Muscle layer of duodenum (tissue), 2 donors: ENCODE measurements around the gene SLC35E2B.
A peak's percentile ranks its signal among the peaks of the same experiment; 100 is the strongest.
"Not testable (repeated sequence)": the region's sequence is repeated elsewhere in the genome, so short reads cannot be mapped to it uniquely, and the experiment has no call there.

ENCODE experiments used
- H3K27ac ChIP-seq: one replicate; pipeline ENCODE4 v1.7.0; 2013; ENCODE audit warnings: mild to moderate bottlenecking, low read length
- H3K27me3 ChIP-seq: one replicate; pipeline ENCODE4 v1.7.0; 2013; ENCODE audit warnings: low read depth, mild to moderate bottlenecking, control low read depth, low read length
- H3K36me3 ChIP-seq, 2 donors: one replicate each; pipeline ENCODE4 v1.7.0; 2013; ENCODE audit warnings: low read length in 2 of 2, control low read depth in 1 of 2, mild to moderate bottlenecking in 1 of 2; ENCODE audit not compliant: insufficient read depth in 2 of 2, control insufficient read depth in 1 of 2
- H3K4me1 ChIP-seq, 2 donors: one replicate each; pipeline ENCODE4 v1.7.0; 2013; ENCODE audit warnings: low read length in 2 of 2, mild to moderate bottlenecking in 2 of 2, control low read depth in 1 of 2, moderate library complexity in 1 of 2; ENCODE audit not compliant: insufficient read depth in 2 of 2, control insufficient read depth in 1 of 2
- H3K4me3 ChIP-seq, 2 donors: one replicate each; pipeline ENCODE4 v1.7.0; 2013; ENCODE audit warnings: low read length in 2 of 2, low read depth in 1 of 2, mild to moderate bottlenecking in 1 of 2
- H3K9me3 ChIP-seq, 2 donors: one replicate each; pipeline ENCODE4 v1.7.0; 2013; ENCODE audit warnings: low read length in 2 of 2, control low read depth in 1 of 2, mild to moderate bottlenecking in 1 of 2; ENCODE audit not compliant: control insufficient read depth in 1 of 2
- donor health status: healthy.

Gene SLC35E2B

DNA sequence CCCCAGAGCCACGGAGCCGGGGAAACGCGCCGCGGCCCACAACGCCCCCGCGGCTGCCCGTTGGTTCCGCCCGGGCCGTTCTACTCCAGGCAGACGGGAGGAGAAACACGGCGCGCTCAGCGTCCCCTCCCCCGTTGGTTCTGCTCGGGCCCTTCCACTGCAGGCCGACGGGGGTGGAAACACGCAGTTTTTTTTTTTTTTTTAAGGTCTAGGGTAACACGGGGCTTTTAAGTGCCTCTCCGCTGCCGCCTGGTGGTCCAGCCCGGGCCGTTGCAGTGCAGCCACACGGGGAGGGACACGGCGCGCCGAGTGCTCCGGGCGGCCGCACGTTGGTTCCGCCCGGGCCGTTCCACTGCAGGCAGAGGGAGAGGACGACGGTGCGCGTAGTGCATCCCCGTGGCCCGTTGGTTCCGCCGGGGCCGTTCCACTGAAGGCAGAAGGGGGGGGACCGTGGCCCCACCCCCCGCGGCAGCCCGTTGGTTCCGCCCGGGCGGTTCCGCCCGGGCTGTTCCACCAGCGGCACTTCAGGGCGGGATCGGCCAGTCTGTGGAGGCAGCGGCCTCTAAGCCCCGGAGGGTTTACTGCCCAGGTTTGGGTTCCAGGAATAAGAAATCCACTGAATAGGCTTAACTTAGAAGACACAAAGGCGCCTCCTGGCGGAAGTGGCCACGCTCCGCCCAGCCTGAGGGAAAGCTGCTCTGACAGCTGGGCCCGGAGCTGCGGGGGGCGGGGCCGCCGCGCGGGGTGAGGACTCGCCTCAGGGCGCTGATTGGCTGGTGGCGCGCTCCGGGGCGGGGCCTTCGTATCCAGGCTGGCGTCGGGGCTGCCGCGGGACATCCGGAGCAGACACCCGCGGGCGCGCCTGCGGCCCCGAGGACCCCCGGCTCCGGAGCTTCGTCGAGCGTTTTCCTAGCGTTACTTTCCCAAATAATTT, at the start of gene SLC35E2B:
Gene SLC35E2B, minus strand, starts transcription at position 82 of the 934 bp plus-strand sequence. CDS start 16,096 bp downstream, outside the sequence.
- not testable (repeated sequence) for H3K27me3 ChIP-seq, H3K36me3 ChIP-seq, H3K27ac ChIP-seq, H3K9me3 ChIP-seq, H3K4me1 ChIP-seq
- peak within 1 kb of the TSS in 1 of 2 donors; percentile 55 for H3K4me3 ChIP-seq

DNA sequence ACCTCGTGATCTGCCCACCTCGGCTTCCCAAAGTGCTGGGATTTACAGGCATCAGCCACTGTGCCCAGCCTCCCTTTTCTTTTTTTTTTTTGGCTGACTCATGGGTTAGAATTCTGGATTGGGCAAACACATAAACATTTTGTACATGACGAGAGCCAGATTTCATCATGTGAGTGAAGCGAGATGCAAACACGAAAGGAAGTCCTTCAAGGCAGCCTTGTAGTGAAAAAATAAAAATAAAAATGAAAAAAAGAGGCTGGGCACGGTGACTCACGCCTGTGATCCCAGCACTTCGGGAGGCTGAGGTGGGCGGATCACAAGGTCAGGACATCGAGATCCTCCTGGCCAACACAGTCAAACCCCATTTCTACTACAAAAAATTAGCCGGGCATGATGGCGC, 48.4 kb upstream of the SLC35E2B start:
- not testable (repeated sequence) for H3K9me3 ChIP-seq, H3K27ac ChIP-seq, H3K4me3 ChIP-seq, H3K27me3 ChIP-seq, H3K36me3 ChIP-seq, H3K4me1 ChIP-seq

DNA sequence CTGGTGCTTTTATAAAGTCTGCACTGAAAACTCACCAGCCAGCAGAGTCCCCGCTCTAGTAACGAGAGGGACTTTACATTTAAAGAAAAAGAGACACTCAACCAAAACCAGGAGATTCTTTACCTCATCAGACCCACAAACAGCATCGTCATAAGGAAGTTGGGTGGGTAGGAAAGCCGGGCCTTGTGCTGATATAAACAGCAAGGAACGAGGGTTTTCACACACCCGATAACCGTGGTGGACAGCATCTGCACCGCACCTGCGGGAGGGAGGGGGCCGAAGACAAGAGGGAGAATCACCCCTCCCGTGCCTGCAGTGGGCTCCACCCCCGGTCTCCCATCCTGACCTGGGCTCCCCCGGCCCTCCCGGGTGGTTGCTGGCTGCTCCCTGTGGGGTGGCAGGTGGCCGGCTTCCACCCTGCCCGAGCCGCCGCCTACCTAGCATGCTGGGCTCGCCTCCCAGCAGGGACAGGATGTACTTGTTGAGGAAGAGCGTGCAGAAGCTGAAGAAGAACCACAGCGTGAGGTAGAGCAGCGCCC, 46.3 kb upstream of the SLC35E2B start:
- H3K27me3 ChIP-seq, H3K36me3 ChIP-seq, H3K27ac ChIP-seq: not testable (repeated sequence)

DNA sequence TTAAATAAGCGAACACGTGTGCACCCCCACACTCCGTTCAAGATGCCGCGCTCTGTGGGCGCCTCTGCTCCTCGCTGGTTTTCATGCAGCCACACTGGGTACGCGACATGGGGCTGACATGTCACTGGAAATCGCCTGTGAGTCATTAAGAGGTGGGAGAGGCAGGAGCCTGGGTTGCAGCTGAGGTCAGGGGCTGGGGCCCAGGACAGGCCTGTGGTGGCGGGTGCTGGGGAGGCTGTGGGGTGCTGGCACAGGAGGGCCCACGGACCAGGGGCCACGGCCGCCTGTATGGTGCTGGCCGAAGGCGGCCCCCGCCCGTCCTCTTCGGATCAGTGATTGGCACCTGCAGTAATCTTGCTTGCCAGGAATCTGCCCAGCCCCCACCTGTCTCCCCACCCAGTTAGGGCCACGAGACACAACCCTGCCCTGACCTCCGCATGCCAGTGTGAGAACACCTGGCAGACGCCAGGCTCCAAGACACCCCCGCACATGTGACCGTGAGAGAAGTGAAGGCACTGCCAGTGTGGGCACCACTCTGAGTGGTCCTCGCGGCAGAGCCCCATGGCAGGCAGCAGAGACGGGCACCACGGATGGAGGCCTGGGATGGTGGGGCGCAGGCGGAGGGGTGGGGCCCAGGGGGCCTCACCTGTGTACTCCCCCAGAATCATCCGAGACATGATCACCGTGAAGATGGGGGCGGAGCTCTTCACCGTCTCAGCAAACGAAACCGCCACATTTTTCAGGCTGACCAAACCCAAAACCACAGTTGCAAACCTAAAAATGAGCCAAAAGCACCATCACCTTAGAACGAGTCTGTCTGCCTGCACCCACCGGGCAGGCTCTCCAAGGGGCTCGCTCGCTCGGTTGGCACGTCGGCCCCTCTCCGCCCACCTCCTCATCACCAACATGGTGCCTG, 45.3 kb upstream of the SLC35E2B start:
- not testable (repeated sequence) for H3K9me3 ChIP-seq, H3K27ac ChIP-seq, H3K36me3 ChIP-seq

More for the DNA sequence above, 46.3 kb upstream of the SLC35E2B start:
- not testable (repeated sequence) for H3K4me3 ChIP-seq, H3K9me3 ChIP-seq, H3K4me1 ChIP-seq

DNA sequence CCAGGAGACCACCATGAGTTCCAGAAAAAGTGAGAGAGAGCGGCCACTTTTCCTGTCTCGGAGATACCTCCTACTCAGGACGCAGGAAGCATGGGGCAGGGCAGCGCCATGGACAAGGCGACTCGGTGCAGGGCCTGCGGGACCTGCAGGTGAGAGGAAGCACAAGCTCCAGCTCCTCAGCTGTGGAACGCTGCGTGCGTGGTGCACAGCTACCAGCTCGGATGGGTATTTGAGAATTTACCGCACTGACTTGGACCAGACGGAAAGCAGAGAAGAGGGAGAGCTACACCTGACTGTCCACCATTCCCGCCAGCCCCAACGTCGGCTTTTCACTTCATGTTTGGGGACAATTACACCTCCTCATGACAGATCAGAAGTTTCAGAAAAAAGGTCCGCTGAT, 39.8 kb upstream of the SLC35E2B start:
- H3K27ac ChIP-seq = no peak overlapping the region
- no peak overlapping the region for H3K4me3 ChIP-seq
- H3K4me1 ChIP-seq = no peaks in the 10 kb centered on the region
- no peaks in the 10 kb centered on the region for H3K9me3 ChIP-seq
- peaks cover 8 to 29% of the 10 kb centered on the region in 2 donors for H3K36me3 ChIP-seq
- no peaks in the 10 kb centered on the region for H3K27me3 ChIP-seq

More for the DNA sequence above, 45.3 kb upstream of the SLC35E2B start:
- not testable (repeated sequence) for H3K4me3 ChIP-seq, H3K27me3 ChIP-seq, H3K4me1 ChIP-seq

DNA sequence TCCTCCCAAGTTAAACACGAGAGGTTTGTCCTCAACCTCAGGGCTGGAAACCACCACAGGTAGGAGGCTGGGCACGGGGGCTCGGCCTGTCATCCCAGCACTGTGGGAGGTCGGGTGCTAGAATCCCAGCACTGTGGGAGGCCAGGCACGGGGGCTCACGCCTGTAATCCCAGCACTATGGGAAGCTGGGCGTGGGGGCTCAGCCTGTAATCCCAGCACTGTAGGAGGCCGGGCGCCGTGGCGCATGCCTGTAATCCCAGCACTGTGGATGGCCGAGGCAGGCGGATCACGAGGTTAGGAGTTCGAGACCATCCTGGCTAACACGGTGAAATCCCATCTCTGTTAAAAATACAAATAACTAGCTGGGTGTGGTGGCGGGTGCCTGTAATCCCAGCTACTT, 38.3 kb upstream of the SLC35E2B start:
- Histone ChIP-seq H3K27me3 (no peaks in the 10 kb centered on the region), H3K27ac (no peak overlapping the region), H3K4me3 (no peak overlapping the region), H3K9me3 (no peaks in the 10 kb centered on the region), H3K36me3 (peaks cover 8 to 29% of the 10 kb centered on the region in 2 donors), H3K4me1 (no peaks in the 10 kb centered on the region)

DNA sequence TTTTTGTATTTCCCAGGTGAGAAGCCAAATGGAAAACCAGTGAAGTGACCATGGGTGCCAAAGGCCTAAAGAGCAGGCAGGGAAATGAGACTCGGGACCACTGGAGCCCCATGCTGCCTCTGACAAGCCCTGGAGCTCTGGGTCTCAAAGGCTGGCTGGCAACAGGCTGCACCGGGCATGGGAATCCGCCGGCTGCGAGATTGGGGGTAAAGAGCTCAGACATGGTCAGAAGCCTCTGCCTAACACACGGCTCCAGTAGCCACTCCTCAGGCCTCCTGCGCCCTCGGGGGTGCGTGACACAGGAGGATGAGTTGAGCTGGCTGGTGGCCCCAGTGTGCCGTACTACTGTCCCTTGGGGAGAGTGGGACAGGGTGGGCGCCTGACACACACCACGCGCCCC, 37.6 kb upstream of the SLC35E2B start:
- not testable (repeated sequence) for H3K9me3 ChIP-seq, H3K4me1 ChIP-seq, H3K27me3 ChIP-seq, H3K4me3 ChIP-seq, H3K27ac ChIP-seq
- peaks cover 8 to 28% of the 10 kb centered on the region in 2 donors for H3K36me3 ChIP-seq

DNA sequence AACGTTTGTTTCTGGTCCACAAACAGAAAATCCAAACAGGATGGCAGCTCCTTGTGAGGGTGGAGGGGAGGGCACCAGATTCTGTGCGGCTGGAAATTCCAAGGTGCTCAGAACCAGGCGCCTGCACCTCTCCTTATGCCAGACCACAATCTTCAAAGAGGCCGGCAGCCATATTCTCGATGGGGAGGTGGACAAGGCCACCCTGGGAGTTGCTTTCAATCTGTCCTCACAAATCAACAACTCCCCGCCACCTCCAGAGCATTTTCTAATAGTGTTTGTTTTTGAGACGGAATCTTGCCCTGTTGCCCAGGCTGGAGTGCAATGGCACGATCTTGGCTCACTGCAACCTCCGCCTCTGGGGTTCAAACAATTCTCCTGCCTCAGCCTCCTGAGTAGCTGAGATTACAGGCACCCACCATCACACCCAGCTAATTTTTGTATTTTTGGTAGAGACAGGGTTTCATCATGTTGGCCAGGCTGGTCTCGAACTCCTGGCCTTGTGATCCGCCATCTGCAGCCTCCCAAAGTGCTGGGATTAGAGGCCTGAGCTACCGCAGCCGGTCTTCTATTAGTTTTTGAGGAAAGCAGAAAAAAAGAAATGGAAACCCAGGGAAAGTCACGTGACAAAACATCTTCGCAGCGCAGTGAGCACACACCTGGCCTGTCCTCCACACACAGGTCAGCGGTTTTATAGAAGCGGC, 36.7 kb upstream of the SLC35E2B start:
- H3K4me3 ChIP-seq, H3K27ac ChIP-seq, H3K9me3 ChIP-seq, H3K27me3 ChIP-seq, H3K4me1 ChIP-seq: not testable (repeated sequence)
- peaks cover 8 to 23% of the 10 kb centered on the region in 2 donors for H3K36me3 ChIP-seq

DNA sequence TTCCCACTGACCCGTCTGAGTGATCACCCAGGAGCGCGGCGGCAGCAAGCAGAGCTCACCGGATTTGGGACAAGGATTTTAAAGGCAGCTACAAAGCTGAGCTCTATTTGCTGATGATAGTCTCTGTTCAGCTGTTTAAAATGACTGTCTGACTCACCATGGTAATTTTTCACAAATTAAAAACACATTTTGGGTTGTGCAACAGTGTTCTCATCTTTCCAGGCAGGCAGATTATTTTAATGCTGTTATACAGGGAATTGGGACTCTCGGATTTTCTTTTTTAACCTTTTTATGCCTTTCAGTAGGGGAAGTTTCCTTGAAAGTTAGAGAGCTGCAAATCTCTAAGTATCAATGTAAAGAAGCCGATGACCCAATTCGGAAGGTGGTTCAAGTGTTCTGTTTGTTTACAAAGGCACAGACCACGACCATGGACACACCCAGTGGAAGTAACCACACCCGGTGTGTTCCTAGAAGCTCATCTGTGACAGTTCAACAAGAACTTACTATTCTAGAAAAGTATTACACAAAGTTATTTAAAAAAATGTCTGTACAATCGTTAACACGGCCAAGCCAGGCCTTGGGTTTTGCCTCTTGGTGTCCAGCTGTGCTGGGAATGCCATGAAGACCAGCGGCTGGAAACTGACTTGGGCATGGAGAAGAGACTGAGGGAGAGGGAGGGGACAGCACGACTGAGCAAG, 35.9 kb upstream of the SLC35E2B start:
- not testable (repeated sequence) for H3K4me1 ChIP-seq, H3K27ac ChIP-seq, H3K9me3 ChIP-seq, H3K4me3 ChIP-seq, H3K27me3 ChIP-seq
- H3K36me3 ChIP-seq = peaks cover 8 to 23% of the 10 kb centered on the region in 2 donors

DNA sequence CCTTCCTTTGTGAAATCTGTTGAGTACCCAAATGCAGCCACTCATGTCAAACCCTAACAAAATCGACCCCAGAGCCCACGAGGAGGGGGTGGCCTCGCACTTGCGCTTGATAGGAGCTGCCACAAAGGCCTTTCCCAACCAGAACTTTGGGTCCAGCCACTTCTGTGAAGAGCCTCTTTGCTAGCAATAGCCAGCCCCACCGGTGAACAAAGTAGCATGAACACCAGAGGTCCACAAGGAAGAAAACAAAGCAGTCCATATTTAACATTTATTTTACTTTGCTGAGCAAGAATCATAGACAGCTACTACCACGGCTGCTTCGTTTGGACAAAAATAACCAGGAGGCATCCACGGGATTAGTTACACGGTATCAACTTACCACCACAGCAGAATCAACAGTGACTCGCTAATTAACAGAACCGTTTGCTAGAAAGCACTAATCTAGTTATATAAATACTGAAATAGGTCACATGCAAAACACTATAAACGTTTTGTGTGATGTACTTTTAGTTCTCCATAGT, 34.6 kb upstream of the SLC35E2B start:
- H3K27me3 ChIP-seq, H3K27ac ChIP-seq, H3K4me3 ChIP-seq, H3K9me3 ChIP-seq, H3K4me1 ChIP-seq: not testable (repeated sequence)
- H3K36me3 ChIP-seq = peaks cover 3 to 14% of the 10 kb centered on the region in 2 donors
